DLD1 (cell line): ENCODE measurements around the gene SRM.
"Not testable (repeated sequence)": the region's sequence is repeated elsewhere in the genome, so short reads cannot be mapped to it uniquely, and the experiment has no call there.

ENCODE experiments used
- in situ Hi-C: cut with HindIII; loops from 2 replicates; pipeline ENCODE4 v1.10.0; 2017; ENCODE audit warnings: low sequenced_read_pairs

Gene SRM

DNA sequence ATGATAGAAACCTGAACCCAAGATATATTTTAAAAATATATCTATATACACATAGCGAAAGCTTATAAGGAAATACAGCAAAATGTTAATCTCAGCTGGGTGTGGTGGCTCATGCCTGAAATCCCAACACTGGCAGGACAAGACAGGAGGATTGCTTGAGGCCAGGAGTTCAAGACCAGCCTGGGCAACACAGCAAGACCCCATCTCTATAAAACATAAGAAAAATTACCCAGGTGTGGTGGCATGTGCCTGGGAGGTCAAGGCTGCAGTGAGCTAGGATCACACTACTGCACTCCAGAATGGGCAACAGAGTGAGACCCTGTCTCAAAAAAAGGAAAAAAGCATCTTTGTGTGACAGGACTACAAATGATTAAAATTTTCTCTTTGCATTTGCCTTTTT lies 6.0 kb upstream of the SRM start:
- in situ Hi-C loops = no loop called here

GRCh38 chr1:11064942-11065341 lies 5.1 kb upstream of the SRM start:
- in situ Hi-C loops = no loop called here

DNA sequence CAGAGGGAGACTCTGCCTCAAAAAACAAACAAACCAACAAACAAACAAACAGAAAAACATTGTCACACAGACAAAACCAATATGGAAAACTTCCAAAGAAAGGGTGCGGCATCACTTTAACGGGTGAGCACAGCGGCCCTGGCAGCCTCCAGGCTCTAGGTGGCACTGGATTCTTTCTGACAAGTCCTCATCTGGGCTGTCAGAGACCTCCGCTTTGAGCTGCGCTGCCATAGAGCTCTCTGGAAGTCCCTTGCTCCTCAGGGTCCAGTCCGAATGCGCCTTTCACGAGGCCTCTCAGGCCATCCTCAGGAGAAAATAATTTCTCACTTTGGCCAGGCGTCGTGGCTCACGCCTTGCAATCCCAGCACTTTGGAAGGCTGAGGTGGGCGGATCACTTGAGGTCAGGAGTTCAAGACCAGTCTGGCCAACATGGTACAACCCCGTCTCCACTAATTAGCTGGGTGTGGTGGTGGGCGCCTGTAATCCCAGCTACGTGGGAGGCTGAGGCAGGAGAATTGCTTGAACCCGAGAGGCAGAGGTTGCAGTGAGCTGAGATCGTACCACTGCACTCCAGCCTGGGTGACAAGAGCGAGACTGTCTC lies 4.2 kb upstream of the SRM start:
- in situ Hi-C loops = not testable (repeated sequence)

DNA sequence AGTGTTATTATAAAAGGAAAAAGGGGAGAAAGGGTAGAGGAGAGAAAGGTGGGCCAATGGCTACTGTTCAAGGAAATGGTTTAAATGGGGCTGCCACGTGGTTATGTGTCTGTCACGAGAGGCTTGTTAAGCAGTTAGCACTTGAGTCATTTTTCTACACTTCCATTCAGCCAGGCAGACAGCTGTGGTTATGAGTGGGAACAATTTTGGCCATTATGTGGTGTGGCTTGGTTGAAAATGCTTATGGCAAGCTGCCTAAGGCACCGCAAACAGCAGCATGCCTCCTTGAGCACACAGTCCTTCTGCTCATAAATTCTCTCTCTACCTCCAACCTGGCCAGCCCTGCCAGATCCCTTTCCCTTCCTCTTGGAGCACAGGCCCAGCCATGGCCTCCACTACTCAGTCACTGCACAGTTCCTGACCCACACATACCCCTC lies 3.2 kb upstream of the SRM start:
- in situ Hi-C loops = no loop called here

- in situ Hi-C loops = no loop called here
These were observed 2.0 kb upstream of the SRM start for GRCh38 chr1:11061652-11062365.

DNA sequence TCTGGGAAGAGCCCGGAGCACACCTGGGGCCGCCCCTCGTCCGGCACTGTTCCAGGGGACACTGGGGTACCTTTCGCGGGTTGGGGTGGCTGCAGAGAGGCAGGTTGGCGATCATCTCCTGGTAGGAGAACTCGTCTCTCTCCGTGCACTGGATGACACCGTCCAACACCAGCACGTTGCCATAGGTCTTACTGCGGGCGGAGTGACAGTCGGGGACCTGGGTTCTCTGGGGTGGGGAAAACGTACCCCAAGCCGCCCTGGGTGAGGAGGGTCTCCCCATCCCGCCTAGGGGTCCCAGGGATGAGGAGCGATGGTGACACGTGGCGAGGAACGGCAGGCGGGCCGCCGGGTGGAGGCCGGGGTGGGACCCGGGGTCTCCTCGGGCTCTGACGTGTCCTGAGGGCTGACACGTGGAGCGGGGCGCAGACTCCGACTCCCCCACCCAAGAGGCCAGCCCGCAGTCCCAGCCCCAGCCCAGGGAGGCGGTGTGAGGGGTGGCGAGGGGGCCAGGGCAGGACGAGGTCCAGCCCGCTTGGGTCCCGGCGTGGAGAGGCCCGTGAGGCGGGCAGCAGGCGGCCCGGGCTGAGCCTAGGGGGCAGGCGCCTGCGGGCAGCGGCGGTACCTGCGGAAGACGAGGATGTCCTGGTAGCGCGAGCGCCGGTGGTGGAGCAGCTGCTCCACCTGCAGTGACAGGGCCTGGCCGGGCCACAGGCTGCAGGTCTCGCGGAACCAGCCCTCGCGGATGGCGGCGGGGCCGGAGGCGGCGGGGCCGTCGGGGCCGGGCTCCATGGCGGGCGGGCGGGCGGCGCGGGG lies 457 bp downstream of the SRM start:
- in situ Hi-C loops = no loop called here

DNA sequence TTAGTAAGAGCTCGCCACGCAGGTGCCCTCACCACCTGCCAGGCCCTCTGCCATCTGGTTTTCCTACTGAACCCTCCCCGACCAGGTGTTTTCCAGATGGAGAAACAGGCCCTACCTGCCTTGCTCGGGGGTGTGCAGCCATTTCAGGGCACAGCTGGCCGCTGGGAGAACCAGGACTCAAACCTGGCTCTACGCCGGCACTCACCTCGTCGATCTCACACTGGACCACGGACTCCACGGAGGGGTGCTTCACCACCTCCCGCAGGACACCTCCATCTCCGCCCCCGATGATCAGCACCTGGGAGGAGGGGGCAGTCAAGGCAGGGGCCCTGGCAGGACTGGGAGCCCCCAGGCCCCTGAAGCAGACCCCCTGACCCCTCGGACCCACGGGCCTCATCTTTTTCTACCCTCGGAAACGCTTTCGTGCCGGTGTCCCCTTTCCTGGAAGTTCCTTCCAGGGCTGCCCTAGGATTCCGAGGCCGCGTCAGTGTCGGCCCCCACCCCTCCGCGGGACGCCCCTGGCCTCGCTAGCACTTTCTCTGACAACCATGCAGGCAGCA lies 1.1 kb downstream of the SRM start:
- in situ Hi-C loops = no loop called here

DNA sequence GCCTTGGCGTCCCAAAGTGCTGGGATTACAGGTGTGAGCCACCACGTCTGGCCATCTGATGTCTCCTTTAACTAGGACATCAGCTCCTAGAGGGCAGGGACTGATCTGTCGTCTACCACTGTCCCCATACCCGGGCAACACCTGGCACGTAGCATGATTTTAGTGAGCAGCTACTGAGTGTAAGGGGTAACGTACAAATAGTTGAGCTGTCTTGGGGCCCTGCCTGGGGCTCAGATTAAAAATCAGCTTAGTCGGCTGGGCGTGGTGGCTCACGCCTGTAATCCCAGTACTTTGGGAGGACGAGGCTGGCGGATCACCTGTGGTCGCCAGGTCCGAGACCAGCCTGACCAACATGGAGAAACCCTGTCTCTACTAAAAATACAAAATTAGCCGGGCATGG lies 1.8 kb downstream of the SRM start:
- in situ Hi-C loops = no loop called here

- in situ Hi-C loops = no loop called here
These were observed 2.3 kb downstream of the SRM start for GRCh38 chr1:11057477-11057876.

GRCh38 chr1:11056504-11056903 lies 3.3 kb downstream of the SRM start:
- in situ Hi-C loops = no loop called here

DNA sequence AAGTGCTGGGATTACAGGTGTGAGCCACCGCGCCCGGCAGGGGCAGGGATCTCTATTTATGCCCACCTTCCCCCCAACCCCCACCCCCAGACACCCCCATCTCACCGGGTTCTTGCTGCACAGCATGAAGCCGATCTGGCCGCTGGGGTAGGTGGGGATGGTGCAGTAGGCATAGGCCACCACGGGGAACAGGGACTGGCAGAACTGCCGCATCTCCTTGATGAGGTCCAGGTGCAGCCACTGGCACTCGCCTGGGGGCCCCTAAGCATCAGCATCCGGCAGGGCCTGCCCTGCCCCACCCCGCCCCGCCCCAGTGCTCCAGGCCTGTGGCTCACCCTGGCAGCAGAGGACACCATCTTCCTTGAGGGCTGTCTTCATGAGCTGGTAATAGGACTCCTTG lies 4.1 kb downstream of the SRM start:
- in situ Hi-C loops = no loop called here

GRCh38 chr1:11054666-11055065 lies 5.2 kb downstream of the SRM start:
- in situ Hi-C loops = no loop called here

DNA sequence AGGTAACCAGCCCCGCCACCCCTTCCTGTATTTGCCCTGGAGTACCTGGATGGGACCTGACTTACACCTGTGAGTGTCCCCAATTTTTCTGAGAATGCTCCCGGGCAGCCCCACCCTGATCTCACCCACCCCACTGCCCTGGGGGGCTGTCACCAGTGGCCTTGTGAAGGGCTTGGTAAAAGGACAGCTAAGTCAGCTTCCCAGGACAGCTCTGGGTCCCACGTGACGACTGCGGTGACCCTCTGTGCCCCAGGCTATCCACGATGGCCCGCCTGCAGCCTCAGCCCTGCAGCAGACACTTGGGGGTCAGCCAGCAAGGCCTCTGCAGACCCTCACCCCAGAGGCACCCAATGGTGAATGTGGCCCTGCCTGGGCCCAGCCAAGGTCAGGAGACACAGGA lies 5.6 kb downstream of the SRM start:
- in situ Hi-C loops = no loop called here

DNA sequence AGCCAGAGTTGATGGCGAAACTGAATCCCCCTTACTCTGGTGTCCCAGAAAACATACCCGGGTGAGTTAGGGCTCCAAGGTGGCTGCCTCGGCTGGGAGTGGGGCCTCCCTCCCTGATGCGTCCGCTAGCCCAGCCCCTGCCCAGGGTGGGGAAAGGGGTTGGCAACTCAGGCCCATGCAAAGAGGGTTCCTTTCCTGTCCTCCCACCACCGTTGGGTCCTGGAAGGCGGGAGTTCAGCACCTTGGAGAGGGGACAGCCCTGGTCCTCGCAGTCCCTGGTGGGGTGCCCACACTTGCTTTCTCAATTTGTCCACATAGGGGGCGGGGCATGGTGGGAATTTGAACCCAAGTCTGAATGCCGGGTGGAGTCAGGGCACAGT lies 6.1 kb downstream of the SRM start:
- in situ Hi-C loops = no loop called here

DNA sequence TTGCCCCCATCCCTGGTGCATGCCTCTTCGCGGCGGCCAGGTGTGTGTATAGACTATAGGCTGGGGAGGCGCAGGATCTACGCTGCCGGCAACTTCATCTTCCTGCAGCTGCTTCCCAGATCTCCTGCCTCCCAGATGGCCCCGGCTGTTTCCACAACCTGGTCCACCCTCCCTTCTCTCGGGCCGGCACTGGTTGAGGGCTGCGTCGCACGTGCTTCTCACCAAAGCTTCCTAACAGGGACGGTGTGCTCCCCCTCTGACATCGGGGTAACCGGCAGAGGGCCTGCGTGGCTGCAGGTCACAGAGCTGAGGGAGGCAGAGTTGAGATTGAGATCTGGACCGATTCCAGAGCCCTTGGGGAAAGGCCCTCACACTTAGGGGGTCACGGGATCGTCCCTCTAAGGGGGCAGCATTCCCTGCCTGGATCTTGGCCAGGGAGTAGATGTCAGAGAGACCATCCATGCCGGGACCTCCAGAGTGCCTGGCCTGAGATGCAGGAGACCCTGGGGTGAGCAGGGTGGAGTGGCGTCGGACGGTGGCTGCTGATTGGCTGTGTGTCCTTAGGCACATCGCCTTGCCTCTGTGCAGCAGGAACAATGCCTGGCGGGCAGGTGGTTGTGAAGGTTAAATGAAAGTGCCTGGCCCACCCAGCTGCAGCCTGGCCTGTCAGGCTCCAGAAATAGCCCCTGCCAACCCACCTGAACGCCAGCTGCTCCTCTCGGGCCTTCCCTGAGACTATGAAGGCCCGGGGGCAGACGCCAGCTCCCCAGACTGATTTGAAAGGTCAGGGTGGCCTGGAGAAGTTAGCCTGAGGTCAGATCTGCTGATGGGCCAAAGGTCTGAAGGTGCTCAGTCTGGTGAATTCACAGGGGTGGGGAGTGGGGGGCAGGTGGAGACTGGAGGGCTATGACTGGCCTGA lies 6.7 kb downstream of the SRM start:
- in situ Hi-C loops = no loop called here

DNA sequence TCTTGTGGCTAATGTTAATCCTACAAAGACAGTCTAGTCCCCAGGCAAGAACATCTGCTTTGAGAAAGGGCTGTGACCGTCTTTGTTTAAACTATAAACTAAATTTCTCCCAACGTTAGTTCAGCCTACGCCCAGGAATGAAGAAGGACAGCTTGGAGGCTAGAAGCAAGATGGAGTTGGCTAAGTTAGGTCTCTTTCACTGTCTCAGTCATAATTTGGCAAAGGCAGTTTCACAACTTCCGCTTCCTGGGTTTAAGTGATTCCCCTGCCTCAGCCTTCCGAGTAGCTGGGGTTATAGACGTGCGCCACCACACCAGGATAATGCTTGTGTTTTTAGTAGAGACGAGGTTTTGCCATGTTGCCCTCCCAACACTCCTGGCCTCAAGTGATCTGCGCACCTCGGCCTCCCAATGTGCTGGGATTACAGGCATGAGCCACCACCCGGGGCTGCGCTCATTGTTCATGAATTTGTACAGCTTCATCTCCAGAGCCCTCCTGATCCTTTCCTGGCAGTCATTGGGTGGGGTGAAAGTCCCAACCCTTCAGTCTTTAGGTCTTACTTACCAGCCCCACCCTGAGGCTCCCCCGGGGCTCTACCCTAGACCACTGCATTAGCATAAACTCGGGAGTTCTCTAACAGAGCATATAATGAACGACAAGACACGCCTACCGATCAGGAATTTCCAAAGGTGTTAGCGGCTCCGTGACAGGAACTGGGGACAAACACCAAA lies 7.9 kb downstream of the SRM start:
- in situ Hi-C loops = no loop called here

GRCh38 chr1:11051121-11051520 lies 8.7 kb downstream of the SRM start:
- in situ Hi-C loops = not testable (repeated sequence)

GRCh38 chr1:11046625-11047365 lies 13.0 kb downstream of the SRM start, which contains the start of gene MASP2:
MASP2 (minus strand) TSS chr1:11047239; CDS start chr1:11047207, 32 bp downstream.
- in situ Hi-C loops = no loop called here

- in situ Hi-C loops = no loop called here
These were observed 13.6 kb downstream of the SRM start for GRCh38 chr1:11046270-11046566.
